Smooth muscle cell of the brain vasculature (primary cell): ENCODE data around the gene CTNNA2.
A peak's percentile ranks its signal among the peaks of the same experiment; 100 is the strongest.
"Not testable (repeated sequence)": the region's sequence is repeated elsewhere in the genome, so short reads cannot be mapped to it uniquely, and the experiment has no call there.

Source experiments
- DNase-seq: peaks from one replicate; pipeline ENCODE4 v3.0.0-alpha.2; 2012; ENCODE audit warnings: low read depth, low spot score

CTNNA2 gene

GRCh38 chr2:80028051-80028450, 515.2 kb downstream of the CTNNA2 start:
- DNase-seq: no peak

GRCh38 chr2:80028584-80028983, 515.7 kb downstream of the CTNNA2 start:
- no peak for DNase-seq

DNA sequence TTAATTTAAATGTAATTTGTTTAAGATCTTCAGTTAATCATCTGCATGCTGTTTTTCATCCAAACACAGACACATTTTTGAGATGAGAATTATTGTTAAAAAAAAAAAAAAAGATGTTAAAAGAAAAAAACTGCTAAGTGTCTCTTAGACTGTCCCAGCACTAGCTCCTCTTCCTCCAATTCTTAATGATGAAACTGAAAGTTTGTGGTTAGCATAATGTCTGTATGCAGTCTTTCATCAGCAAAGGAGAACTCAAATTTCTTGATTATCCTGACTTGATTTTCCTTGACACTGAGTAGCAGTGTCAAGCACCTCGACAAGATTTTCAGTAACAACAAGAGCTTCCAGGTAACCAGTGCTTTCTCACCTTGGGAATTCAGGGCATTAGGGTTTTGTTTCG, 517.3 kb downstream of the CTNNA2 start:
- no peak for DNase-seq

DNA sequence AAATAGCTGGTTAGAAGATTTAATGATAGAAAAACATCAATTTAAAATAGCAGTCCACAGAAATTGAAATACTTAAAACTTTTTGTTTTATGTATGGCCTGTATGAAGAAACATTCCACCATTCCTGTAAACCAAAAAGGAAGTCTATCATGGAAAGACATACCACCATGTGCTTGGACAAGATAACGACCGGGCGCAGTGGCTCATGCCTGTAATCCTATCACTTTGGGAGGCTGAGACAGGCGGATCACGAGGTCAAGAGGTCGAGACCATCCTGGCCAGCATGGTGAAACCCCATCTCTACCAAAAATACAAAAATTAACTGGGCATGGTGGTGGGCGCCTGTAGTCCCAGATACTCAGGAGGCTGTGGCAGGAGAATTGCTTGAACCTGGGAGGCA, 519.8 kb downstream of the CTNNA2 start:
- not testable (repeated sequence) for DNase-seq

GRCh38 chr2:80035749-80036285, 523.0 kb downstream of the CTNNA2 start:
- DNase-seq: no peak

GRCh38 chr2:80037310-80037709, 524.5 kb downstream of the CTNNA2 start:
- DNase-seq: no peak

DNA sequence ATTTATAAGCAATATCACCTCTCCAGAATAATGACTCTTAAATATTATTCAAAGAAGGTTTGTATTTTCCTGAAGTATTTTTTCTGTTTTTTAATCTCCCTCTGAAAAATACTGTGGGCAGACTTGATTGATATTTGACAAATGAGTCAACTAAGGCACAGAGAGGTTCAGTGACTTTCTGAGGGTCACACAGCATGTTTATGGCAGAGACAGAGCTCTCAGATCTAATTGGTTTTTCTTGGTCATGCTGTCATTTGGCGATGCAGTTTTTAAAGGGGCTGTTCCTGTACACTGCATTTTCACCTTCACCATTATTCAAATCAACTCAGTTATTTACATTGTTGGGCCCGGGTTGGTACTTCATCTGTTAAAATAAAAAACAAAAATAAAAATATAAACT, 527.4 kb downstream of the CTNNA2 start:
- no peak for DNase-seq

DNA sequence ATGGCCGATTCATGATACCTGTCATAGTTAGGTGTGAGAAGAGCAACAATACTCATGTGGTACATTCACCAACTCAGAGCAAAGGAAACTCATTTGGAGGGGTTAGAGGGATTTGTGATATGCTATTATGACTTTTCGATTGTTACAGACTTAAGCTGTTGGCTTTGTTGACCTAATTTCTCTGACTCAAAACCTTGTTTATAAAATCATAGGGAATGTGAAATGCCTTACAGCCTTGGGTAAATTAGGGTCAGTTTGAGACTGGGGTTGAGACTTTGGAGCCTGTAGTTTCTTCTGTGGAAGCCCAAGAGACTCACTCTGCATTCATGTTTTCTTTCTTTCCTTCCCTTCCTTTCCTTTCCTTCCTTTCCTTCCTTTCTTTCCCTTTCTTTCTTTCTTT, 529.8 kb downstream of the CTNNA2 start:
- DNase-seq: no peak

DNA sequence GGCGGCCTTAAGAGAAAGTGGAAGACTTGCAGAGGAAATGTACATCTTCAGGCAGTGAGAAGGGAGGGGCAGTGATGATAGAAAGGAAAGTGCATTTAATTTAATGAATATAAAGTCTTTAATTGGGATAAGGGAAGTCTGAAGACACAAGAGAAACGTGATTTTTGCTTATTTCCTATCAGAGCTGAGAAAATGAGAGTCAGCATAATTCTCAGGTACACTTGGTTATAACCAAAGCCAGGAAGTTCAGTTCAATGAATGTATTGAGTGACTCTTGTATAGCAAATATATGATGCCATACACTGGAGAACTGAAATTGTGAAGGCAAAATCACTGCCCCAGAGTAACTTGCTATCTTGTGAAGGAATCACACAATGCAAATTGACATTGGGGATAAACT, 535.4 kb downstream of the CTNNA2 start:
- DNase-seq: no peak

GRCh38 chr2:80050246-80050645, 537.4 kb downstream of the CTNNA2 start:
- DNase-seq: no peak

GRCh38 chr2:80053522-80054345, 540.9 kb downstream of the CTNNA2 start:
- no peak for DNase-seq

DNA sequence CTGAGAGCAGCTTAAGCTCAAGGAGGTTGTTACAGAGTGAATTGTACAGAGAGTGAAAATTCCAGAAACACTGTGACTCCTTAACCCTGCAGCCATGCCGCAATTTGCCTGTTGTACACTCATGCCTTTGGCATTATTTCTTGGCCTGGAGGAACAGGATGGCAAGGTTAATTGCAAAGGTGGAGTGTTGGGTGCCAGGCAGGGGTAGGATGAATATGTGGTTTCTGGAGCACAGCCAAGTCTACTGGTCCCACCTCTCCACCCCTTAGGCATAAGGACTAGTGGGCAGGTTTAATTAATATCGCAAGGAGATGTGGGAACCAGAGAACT, 541.5 kb downstream of the CTNNA2 start:
- DNase-seq: no peak

DNA sequence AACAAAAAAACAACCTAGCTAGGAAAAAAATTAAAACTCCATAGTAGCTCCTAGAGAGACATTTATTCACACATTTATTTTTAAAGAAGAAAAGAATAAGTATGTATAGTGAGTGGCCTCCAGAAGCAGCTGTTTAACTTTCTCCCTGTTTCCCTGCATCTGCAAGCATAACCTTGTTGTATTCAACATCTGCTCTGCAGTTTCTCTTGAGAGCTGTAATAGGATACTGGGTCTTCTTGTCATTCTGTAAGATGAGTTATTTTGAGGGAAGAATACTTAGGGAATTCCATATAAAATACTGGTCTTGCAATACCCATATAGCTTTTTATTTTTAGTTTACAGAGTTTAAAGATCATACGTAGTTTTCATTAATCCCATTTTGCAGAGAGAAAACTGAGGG, 545.1 kb downstream of the CTNNA2 start:
- DNase-seq: no peak

GRCh38 chr2:80058562-80058961, 545.7 kb downstream of the CTNNA2 start:
- DNase-seq: no peak

DNA sequence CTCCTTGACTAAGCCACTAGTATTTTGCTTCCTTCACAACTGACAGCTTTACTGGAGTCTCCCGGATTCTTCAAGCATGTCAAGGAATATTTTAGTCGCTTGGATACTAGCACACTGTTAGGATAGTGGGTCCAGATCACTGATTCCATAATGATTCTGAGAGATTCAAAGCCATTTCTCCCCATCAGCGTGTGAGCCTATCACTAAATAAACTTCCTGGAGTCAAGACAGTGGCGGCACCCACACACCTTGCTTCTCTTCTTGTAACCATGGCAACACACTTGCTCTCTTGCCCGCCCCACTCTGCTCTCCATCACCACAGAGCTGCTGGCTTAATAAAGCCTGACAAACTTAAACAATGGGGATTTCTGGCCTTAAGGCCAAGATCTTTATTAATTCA, 546.6 kb downstream of the CTNNA2 start:
- no peak for DNase-seq

DNA sequence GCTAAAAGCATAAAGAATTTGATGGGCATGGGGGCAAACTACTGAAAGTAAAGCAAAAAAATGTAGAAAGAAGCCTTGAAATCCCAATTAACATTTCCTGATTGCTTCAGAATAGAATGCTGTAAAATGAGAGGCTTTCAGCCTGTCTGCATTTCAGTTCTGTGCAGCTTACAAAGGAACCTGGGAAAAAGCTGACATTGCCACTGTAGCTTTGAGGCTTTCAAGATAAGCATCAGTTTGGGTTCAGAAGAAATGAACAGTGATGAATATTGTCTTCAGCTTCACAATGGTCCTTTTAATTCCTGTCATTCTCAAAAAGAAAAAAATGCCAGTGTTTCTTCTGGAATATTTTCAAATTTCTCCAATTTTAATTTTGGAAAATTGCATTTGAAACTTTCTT, 549.0 kb downstream of the CTNNA2 start:
- no peak for DNase-seq

DNA sequence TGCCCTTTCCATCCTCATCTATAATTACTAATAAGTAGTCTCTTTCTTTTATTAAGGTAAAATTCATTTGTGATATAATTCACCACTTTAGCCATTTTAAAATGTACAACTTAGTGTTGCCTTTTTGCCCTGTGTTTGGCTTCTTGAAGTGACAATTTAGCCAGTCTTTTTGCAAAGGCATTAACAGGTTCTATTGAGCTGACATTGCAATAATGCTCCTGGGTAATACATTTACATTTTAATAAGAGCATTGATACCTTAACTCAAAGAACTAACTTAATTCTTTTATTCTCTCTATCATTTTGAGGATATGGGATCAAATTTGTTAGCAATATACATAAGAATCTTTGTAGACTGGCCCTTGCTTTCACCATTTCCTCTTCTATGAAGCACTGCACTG, 549.4 kb downstream of the CTNNA2 start:
- no peak for DNase-seq

DNA sequence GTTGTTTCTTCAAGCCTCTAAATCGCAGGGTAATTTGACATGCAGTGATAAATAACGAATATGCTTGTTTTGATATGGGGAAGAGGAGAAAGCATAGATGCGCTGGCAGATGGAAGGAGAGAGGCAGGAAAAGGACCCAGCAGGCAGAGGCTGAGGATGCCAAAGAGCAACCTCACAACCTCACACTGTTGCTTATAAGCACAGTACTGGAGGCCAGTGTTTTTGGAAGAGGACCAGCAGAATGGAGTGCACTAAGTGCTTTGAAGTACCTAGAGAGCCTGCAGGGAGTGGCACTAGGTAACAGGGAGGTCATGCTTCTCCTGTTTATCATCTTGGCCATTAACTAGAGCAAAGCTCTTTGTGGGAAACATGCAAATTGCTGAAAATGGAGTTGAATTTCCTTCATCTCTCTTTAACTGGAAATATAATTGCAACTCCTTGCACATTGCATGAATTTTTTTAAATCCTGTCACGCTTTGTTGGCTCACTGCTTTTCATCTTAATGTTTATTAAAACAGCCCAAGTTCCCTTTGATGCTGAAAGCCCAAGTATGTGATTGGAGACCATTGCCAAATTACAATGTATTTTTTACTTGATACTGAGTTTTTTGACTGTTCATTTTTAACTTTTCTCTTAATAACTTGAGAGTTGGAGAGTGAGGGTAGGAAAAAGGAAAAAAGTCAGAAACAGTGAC, 555.3 kb downstream of the CTNNA2 start:
- DNase-seq: no peak

DNA sequence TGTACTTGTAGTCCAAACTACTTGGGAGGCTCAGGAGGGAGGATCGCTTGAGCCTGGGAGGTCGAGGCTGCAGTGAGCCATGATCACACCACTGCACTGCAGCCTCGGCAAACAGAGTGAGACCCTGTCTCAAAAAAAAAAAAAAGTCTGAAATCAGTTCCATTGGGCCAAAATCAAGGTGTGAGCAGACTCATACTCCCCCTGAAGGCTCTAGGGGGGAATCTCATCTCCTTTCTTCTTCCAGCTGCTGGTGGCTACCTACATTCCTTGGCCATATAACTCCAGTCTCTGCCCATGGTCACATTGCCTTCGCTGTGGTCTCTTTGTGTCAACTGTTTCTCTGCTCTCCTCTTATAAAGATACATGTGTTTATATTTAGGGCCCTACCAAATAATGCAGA, 557.7 kb downstream of the CTNNA2 start:
- no peak for DNase-seq

GRCh38 chr2:80071941-80072340, 559.1 kb downstream of the CTNNA2 start:
- DNase-seq: no peak

DNA sequence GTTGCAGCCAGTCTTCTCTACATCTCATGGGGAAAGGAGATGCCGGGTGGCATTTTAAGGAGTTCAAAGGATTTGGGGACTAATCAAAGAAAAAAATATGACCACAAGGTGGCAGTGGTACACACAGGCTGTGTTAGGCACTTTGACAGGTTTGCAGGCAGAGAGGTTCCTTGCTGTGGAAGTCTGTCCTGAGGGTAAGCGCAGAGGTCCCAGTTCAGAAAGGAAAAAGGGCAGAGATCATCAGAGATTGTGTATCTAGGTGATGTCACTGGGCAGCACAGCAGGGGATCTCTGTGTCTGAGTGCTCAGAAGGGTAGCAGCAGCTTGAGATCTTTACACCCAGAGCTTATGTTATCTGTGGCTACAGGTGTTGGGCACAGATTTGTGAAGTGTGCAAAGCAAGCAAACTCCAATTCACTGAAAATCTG, 560.3 kb downstream of the CTNNA2 start:
- DNase-seq: peak; percentile 6

DNA sequence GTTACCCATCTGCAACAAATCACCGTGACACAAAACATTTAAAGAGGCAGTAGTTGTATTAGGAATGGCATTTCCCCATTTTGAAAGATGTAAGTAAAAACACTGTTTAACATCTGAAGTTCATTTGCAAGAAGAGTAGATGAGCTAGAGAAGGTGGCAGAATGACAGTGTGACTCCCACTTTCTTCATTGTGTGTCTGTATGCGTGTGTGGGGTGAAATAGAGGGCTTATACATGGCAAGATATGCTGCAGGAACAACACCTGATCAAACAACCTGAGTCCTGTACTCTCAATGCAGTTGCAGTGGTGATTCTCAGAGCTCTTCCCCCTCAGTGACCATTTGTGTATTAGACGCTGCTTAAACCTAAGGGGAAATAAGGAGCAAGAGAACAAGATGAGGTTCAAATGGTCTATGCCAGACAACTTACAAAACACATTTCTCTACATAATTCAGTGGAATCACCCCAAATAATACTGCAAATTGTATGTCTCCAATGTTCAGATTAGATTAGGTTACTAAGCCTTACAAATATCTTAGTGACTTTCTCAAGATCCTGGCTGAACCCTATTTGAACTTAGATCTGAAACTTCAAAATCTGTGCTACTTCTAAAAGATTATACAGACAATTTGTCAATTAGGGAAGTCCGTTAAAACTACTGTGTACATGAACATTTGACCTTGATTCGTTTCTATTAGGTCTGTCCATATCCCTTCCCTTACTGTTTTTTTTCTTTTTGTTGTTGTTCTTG, 561.6 kb downstream of the CTNNA2 start:
- DNase-seq: no peak
